HG03097 (cell line): ENCODE results near the gene TUBA1B.
"Not testable (repeated sequence)": the region's sequence is repeated elsewhere in the genome, so short reads cannot be mapped to it uniquely, and the experiment has no call there.

Source experiments
- ATAC-seq: cut with Tn5 transposase; IDR thresholded peaks from one replicate; pipeline ENCODE4 v1.9.1; 2021; ENCODE audit not compliant: unreplicated experiment, low FRiP score

The TUBA1B gene

DNA sequence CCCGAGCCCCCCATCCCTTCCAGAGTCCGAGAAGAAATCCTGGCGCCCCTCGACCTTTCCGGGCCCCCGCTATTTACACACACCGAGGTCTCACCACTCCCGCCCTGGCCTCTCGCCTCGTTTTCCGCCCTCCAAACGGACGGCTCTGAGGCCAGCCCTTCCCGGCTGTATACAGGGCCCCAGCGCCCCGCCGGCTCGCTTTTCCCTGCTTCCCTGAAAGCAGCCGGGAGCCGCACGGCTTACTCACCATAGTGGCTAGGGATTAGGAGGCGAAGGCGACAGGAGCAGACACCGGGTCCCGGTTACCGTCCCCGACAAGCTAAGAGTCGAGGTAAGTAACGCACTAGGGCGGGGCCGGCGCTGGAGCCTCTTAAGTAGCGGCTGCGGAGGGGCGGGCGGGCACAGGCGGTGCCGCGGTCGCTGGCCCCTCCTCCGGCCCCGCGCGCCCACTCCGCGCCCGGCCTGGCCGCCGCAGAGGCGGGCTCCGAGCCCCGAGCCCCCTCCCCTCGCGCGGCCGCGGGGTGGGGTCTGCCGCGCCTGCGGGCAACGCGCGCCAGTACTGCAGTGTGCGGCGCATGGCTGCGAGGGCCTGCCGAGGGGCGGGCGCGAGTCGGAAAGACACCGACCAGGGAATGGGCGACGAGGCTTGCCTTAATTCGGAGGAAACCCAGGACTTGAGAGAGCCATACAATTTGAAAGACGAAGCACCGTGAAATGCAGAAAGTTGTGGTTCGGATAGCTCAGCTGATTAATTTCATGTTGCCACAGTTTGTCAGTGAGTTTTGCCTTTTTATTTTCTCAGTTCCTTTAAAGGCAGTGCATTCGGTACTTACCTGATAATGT lies at the start of gene TUBA1B:
Gene TUBA1B, minus strand, starts transcription at position 345 of the 843 bp plus-strand sequence. Its CDS starts 95 bp downstream, at position 250.
- ATAC-seq: peak; percentile 75

DNA sequence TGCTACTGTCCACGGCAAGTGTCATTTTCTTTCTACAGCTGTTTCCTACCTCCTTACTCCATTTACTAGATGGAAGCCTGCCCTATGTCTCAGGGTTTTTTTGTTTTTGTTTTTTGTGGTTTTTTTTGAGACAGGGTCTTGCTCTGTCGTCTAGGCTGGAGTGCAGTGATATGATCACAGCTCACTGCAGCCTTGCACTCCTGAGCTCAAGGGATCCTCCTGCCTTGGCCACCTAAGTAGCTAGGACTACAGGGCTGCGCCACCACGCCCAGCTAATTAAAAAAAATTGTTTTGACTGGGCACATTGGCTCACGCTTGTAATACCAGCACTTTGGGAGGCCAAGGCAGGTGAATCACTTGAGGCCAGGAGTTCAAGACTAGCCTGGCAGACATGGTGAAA lies 43.0 kb upstream of the TUBA1B start:
- ATAC-seq: no peak

DNA sequence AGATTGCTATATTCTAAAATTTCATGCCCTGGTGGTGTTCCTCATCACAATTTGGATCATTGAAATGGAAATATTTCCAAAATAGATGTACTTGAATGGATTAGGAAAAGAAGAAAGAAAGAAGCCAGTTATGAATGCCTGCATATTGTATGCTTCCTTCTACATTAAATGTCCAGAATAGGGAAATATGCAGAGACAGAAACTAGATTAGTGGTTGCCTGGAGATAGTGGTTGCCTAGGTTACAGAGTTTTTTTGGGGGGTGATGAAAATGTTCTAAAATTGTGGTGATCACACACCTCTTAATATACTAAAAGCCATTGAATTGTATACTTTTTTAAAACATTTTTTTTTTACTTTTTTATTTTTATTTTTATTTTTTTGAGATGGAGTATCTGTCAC lies 39.7 kb upstream of the TUBA1B start:
- ATAC-seq: no peak

DNA sequence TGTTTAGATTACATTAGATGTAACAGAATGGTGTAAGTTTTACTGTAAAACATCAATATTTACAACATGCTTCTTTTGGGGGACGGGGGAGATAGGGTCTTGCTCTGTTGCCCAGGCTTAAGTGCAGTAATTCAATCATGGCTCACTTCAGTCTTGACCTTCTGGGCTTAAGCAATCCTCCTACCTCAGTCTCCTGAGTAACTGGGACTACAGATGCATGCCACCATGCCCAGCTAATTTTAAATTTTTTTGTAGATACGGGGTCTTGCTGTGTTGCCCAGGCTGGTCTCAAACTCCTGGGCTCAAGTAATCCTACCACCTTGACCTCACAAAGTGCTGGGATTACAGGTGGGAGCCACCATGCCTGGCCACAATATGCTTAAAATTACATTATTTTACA lies 33.9 kb upstream of the TUBA1B start:
- ATAC-seq: no peak

DNA sequence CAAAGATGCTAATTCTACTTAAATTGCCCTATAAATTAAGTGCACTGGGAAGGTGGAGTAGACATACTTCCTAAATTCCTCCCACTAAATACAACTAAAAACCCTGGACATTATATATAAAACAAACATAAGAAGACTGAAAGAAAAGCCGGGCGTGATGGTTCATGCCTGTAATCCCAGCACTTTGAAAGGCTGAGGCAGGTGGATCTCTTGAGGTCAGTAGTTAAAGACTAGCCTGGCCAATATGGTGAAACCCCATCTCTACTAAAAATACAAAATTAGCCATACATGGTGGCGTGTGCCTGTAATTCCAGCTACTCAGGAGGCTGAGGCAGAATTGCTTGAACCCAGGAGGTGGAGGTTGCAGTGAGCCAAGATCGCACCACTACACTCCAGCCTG lies 30.7 kb upstream of the TUBA1B start:
- not testable (repeated sequence) for ATAC-seq

DNA sequence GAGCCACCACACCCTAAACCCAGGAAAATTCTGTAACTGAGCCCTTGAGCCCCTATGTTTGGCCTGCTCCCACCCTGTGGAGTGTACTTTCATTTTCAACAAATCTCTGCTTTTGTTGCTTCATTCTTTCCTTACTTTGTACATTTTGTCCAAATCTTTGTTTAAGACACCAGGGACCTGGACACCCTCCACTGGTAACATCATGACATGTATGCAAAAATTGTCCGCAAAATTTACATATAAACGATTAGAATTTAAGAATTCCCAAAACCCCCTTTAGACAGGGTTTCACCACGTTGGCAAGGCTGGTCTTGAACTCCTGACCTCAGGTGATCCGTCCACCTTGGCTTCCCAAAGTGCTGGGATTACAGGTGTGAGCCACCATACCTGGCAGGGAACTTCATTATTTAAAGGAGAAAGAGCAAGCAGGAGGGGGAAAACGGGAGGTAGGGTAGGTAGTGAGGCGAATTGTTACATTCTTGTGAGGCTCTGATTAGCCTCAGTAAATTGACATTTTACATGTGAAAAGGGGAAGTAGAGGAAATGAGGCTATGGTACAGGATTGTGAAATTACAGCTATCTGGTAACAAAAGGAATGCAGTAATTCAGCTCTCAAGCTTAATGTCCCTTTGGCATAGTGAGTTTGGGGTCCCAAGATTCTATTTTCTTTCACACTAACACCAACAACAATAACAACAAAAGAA lies 30.0 kb upstream of the TUBA1B start:
- no peak for ATAC-seq

DNA sequence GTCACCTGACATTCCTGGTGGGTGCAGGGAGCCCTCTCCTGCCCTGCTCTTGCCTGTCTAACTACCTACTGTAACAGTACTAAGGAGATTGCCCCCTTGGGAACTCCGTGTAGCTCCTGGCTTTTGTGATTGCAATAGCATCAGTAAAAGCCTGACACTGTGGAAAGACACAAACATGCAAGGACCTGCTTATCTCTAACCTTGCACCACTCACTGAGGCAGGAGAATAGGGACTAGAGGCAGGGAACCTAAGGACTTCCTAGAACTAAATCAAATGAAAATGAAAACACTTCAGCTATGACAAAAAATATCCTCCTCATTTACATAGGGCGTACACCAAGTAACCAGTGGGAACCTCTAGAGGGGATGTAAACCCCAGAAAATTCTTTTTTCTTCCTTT lies 29.2 kb upstream of the TUBA1B start:
- ATAC-seq: no peak

DNA sequence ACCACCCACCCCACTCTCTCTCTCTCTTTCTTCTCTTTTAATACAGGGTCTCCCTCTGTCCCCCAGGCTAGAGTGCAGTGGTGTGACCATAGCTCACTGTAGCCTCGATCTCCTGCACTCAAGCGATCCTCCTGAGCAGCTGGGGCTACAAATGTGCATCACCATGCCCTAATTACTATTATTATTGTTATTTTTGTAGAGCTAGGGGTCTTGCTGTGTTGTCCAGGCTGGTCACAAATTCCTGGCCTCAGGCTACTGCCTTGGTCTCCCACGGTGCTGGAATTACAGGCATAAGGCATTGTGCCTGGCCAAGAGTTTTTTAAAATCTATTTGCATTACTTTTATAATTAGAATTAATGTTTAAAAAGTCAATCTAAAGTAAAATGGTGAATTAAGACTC lies 23.0 kb upstream of the TUBA1B start:
- ATAC-seq: no peak

DNA sequence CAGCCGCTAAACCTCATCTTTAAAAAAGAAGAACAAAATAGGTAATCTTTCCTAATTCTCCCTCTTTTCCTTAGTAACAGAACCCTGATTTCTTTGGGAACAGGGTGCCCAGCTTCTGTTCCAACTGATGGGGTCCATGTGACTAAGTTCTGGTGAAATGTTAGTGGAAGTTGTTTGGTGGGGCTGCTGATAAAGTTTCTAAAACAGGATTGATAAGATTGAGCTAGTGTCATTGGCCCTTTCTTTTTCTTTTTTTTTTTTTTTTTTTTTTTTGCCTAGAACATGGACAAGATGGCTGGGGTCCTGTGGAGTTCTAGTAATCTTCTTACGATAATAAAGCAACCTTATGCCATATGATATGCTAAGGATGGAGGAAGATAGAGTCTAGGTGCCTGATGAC lies 16.2 kb upstream of the TUBA1B start:
- ATAC-seq: no peak

DNA sequence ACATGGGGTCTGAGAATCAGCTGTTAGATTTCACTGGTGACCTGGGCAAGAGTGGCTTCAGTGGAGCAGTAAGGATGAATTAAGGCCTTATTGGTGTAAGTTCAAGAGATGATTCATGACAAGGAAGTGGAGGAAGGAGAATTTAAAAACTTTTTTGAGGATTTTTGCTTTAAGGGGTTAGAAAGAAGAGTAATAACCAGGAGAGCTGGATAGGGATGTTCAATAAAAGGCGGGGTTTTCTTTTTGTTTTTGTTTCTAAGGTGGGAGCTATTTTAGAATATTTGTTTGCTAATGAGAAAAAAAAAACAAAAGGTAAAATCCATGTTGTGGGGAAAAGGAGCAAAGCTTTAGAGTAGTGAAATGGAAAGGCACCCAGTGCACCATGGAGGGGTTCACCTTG lies 15.2 kb upstream of the TUBA1B start:
- ATAC-seq: no peak

DNA sequence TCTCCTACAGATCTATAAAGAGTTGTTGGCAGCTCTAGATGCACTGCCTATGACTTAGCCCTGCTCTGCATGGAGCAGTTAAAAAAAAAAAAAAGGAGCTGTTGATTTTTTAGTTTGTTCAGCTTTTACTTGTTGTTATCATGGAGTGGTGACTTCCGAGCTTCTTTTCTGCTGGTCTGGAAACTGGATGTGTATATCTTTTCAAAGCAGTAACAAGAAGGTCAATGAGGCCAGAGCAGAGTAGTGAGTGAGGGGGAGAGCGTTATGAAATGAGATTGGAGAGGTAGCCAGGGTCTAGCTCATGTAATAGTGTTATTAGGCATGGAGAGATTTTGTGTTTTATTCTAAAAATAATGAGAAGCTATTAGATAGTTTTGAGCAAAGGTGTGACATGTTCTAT lies 13.2 kb upstream of the TUBA1B start:
- ATAC-seq: no peak

DNA sequence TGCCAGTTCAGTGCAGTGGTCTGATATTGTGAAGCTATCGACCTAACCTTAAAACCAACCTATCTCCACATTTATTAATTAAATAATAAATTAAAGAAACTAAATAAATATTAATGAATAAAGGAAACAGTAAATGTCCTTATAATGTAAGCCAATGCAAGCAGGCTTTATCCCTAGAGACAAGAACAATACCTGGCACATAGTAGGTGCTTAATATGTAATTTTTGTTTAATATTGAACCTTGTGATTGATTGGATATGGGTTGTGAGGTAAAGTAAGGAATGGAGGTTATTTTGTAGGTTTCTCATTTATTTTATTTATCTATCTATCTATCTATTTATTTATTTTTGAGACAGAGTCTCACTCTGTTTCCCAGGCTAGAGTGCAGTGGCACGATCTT lies 7.8 kb upstream of the TUBA1B start:
- no peak for ATAC-seq

DNA sequence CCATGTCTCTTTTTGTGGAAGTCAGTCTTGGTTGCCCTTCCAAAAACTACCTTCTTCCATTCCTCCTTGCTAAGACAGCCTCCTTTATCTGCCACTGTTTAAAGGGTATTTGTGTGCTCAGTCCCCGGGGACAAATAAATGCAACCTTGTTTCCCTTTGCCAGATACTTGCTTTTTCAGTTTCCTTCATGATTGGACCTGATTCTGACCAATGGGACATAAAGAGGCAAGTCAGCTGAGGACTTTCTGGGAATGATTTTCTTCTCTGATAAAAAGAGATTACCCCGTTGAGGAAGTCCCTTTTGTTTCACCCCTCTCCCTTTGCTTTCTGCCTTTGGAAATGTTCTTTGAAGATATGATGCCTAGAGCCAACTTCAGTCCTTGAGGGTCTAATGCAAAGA lies 7.4 kb upstream of the TUBA1B start:
- ATAC-seq: no peak

DNA sequence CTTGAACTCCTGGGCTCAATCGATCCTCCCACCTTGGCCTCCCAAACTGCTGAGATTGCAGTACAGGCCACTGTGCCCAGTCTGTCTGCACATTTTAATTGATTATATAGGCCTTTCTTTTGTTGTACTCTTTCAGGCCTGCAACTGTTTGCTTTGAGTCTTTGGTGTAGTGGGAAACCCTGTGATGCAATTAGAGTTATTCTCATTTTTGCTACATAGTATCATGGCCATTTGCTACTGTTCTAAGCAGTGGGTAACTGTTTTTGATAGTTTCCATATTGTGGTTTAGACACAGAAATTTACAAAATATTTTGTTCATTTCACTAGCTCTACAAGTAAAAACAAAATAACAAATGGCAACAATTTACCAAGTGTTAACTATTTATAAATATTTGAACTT lies 6.3 kb upstream of the TUBA1B start:
- no peak for ATAC-seq

DNA sequence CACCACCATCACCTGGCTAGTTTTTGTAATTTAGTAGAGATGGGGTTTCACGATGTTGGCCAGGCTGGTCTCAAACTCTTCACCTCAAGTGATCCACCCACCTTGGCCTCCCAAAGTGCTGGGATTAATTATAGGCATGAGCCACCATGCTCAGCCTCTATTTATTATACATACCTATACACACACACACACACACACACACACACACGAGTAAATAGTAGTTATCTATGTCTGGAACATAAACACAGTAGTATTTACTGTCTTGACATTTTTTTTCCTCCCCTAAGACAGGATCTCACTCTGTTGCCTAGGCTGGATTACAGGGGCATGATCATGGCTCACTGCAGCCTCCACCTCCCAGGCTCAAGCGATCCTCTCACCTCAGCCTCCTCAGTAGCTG lies 5.8 kb upstream of the TUBA1B start:
- ATAC-seq: not testable (repeated sequence)

DNA sequence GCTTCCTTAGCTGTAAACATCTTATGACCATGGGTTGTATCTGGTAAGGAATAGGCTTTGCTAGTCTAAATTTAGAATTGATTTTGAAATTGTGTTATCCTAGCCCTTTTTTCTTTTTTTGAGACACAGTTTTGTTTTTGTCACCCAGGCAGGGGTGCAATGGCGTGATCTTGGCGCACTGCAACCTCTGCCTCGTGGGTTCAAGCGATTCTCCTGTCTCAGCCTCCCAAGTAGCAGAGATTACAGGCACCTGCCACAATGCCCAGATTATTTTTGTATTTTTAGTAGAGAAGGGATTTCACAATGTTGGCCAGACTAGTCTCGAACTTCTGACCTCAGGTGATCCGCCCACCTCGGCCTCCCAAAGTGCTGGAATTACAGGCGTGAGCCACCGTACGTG lies 2.4 kb upstream of the TUBA1B start:
- no peak for ATAC-seq

DNA sequence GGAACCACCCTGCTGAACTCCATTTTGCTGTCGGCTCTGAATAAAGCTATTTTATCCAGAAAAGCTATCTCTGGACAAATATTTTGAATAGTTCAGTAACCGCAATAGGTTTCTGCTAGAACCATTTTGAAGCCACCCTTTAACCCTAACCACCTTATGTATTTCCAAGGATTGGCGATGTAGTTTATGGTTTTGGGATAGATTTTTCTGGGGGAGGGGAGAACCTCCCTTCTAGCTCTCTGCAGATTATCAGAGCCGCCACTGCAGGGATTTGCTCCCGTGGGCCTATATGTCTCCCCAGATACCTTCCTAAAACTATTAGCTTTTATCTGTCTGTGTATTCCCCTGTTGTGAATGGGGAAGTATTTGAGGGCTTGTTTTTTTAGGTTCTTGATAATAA lies 1.8 kb upstream of the TUBA1B start:
- no peak for ATAC-seq

DNA sequence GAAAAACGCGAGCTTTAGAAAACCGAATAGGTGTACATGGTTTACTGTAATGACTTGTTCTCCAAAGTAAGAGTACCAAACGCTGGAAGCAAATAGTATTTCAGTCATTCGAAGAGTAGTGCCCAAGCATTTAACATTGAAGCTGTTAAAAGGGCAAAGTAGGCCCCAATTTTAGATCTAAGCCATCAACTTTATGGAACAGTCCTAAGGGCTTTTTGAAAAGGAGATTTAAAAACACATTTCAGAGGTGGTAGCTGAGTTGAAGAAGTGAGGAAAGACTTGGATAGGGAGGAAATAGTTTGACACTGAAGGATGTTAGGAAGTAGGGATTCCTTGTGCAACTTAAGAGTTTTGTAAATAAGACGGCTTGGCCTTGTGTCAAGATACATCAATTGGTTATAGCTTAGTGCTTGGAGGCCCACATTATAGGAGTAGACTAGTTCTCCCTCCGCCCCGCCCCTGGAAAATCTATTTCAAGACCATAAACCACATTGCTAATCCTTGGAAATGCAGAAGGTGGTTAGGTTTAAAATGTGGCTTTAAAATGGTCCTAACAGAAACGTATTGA lies 783 bp upstream of the TUBA1B start:
- ATAC-seq: no peak

DNA sequence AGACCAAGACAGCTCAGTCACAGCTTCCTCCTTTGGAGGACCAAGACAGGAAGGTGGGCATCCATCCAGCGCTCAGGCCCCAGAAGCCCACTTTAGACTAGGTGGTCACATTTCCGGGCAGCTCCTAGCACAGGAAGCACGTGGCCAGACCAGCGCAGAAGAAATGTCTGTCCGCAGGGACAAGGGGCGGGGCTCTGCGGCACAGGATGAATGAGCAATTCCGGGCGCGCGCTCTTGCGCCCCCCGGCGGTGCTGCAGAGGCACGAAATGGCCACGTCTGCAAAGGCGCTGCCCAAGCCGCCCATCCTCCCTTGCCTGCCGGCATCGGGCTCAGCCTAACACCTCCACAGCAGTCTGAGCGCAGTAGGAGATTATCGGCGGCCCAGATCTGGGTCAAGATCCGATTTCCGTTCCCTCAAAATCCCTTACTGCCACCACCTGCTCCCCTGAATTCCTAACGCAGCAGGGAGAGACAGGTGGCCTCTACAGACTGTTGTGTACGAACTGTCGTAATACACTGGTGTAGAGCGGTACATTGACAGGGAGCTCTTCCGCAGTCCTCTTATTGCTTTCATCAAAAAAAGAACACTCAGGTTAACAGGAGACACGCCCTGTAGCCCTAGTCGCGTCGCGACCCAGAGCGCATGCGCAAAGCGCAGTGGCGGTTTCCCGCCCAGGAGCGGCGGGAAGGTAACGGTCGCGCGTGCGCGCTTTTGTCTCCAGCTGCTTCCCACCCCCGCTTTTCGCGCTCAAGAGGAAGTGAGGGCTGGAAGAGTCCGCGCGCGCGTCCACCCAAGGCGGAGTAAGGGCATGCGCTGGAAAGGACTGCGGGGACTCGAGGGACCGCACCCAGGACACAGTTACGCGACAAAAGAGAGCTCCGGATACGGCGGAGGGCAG lies 794 bp downstream of the TUBA1B start:
- ATAC-seq: peak; percentile 42

DNA sequence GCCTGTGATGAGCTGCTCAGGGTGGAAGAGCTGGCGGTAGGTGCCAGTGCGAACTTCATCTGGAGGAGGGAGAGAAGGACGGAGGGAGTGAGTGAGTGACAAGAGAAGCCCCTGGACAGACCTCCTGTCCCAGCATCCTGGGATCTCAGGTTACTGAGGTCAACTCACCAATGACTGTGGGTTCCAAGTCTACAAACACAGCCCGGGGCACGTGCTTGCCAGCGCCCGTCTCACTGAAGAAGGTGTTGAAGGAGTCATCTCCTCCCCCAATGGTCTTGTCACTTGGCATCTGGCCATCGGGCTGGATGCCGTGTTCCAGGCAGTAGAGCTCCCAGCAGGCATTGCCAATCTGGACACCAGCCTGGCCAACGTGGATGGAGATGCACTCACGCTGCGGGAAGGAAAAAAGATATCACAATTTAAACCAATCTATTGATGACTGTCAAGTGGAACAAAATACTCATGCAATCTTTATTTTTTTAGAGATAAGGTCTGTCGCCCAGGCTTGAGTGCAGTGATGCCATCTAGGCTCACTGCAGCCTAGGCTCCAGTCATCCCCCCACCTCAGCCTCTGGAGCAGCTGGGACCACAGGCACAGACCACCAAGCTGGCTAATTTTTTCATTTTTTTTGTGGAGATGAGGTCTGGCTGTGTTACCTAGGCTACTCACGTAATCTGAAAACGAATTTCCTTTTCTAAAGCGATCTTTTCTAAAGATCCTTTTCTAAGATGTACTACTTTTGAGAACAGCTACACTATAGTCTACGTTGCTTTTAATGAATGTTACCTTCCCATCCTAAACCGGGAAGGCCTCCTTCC lies 1.7 kb downstream of the TUBA1B start:
- no peak for ATAC-seq
